Psoas muscle (tissue), 8 donors: ENCODE results near the gene B4GALT1. TPM values are rescaled to one million over a fixed set of nuclear protein-coding genes. Genes with fewer than 3 reads are reported as not detected.
A peak's percentile ranks its signal among the peaks of the same experiment; 100 is the strongest.

ENCODE experiments used
- ATAC-seq, 4 donors: fragments of 200-7000 bp; cut with Tn5 transposase; one replicate each; pipeline ENCODE4 v1.9.1; 2020; ENCODE audit warnings: moderate library complexity in 3 of 4, mild to moderate bottlenecking in 2 of 4
- DNase-seq, 2 donors: peaks; one replicate each; pipeline ENCODE4 v3.0.0-alpha.2; 2020
- H3K27ac ChIP-seq: fragments of 200-600 bp; one replicate; pipeline ENCODE4 v1.8.0; 2022
- H3K27me3 ChIP-seq, 3 donors: fragments of 200-600 bp in 1 of 3; one replicate each; pipeline versions ENCODE4 v1.6.1 to v1.8.0; 2013 to 2022; ENCODE audit warnings: low read length in 2 of 3, mild to moderate bottlenecking in 2 of 3, moderate library complexity in 1 of 3; ENCODE audit not compliant: insufficient read depth in 3 of 3
- H3K36me3 ChIP-seq, 2 donors: fragments of 200-600 bp in 1 of 2; one replicate each; pipeline versions ENCODE4 v1.6.1 to v1.8.0; 2013 to 2022; ENCODE audit warnings: low read depth in 1 of 2, mild to moderate bottlenecking in 1 of 2, moderate library complexity in 1 of 2; ENCODE audit not compliant: insufficient read depth in 1 of 2
- H3K4me1 ChIP-seq: fragments of 200-600 bp; one replicate; pipeline ENCODE4 v1.8.0; 2022
- H3K4me3 ChIP-seq: fragments of 200-600 bp; one replicate; pipeline ENCODE4 v1.8.0; 2022; ENCODE audit warnings: mild to moderate bottlenecking
- H3K9me3 ChIP-seq: fragments of 200-600 bp; one replicate; pipeline ENCODE4 v1.8.0; 2022
- CTCF ChIP-seq: fragments of 200-600 bp; IDR thresholded peaks from one replicate; pipeline ENCODE4 v1.8.0; 2022; ENCODE audit warnings: antibody characterized with exemption
- WGBS, 3 donors: extraction: QIAGEN DNeasy Blood & Tissue Kit; methylation state at CpG; one replicate each; pipeline versions ENCODE4 v1.1.6 to v1.1.7; 2013; 5-methylcytosine and 5-hydroxymethylcytosine counted together
- intact Hi-C, 2 donors: fragments of 100-400 bp; cut with DNase I; formaldehyde crosslinking; loops; one replicate each; pipeline versions ENCODE4 v1.11.0 to v1.14.2; 2022
- polyA plus RNA-seq, 3 donors: library from polyadenylated mRNA; stranded (reverse); fragments of 200-250 nt; gene quantifications; one replicate each; pipeline ENCODE4 v1.2.3, GENCODE V29; 2013
- total RNA-seq, 4 donors: library from RNA; stranded (reverse); fragmentation: NEBNext Ultra II Directional in 2 of 4; extraction: Animal tissue kit (Norgen Biotek cat#: 25700) in 2 of 4; gene quantifications; one replicate each; pipeline versions ENCODE4 v1.2.1 to v1.2.4, GENCODE V29; 2021 to 2023
- donor health status: healthy with polysubstance abuse.
- donor health status: DM: no; HTN: no; CAD: no; lungs with moderate emphysema.
- donor health status: Bipolar disorder and iron deficiency.
- donor health status: healthy.
- donor health status: DM: yes; HTN: yes; CAD: no.
- donor health status: DM: no; HTN: no; CAD: no.
- donor health status: DM: no; HTN: no; CAD: no.
- donor health status: DM: yes; HTN: yes; CAD: no.

B4GALT1 gene
- total and polyA plus RNA-seq, 7 donors = 13.0 to 28.1 (median 22.3) TPM

- Histone ChIP-seq H3K4me1 (peaks cover 21% of the 10 kb centered on the region), H3K9me3 (no peaks in the 10 kb centered on the region), H3K36me3 (peaks cover 0 to 12% of the 10 kb centered on the region in 2 donors), H3K27ac (peak overlapping the region; percentile 56), H3K27me3 (no peaks in the 10 kb centered on the region), H3K4me3 (no peak overlapping the region)
- no peak for TF ChIP-seq CTCF
- 53 to 69% (median 65%) methylated on average over 5 of the region's 5 CpGs for WGBS, 3 donors
- no peak for DNase-seq
- intact Hi-C loops = no loop called here
- peak in 2 of 4 donors; percentile 1 to 2 for ATAC-seq
These were observed 59.4 kb downstream of the B4GALT1 start for GRCh38 chr9:33107762-33108161.

- DNase-seq (peak; percentile 69 to 76), ATAC-seq (peak; percentile 73 to 85 (median 82))
- Histone ChIP-seq H3K27ac (peak overlapping the region; percentile 56), H3K4me1 (peaks cover 28% of the 10 kb centered on the region), H3K27me3 (no peaks in the 10 kb centered on the region), H3K36me3 (peaks cover 0 to 5% of the 10 kb centered on the region in 2 donors), H3K4me3 (no peak overlapping the region), H3K9me3 (no peaks in the 10 kb centered on the region)
- intact Hi-C loops = no loop called here
- WGBS, 3 donors = 15 to 23% (median 16%) methylated on average over 10 of the region's 10 CpGs
- TF ChIP-seq CTCF = no peak
These were observed 60.1 kb downstream of the B4GALT1 start for GRCh38 chr9:33106827-33107621.

GRCh38 chr9:33106372-33106771 is 60.8 kb downstream of the B4GALT1 start:
- intact Hi-C loops = no loop called here
- no peak for ATAC-seq
- no peak for TF ChIP-seq CTCF
- H3K27me3 ChIP-seq = no peaks in the 10 kb centered on the region
- WGBS, 3 donors = 50 to 63% (median 55%) methylated on average over 3 to 4 of the region's 4 CpGs
- peaks cover 35% of the 10 kb centered on the region for H3K4me1 ChIP-seq
- peak overlapping the region; percentile 56 for H3K27ac ChIP-seq
- H3K9me3 ChIP-seq = no peaks in the 10 kb centered on the region
- no peak for DNase-seq
- H3K36me3 ChIP-seq = no peaks in the 10 kb centered on the region
- H3K4me3 ChIP-seq = no peak overlapping the region

- peak overlapping the region; percentile 56 for H3K27ac ChIP-seq
These were observed 61.2 kb downstream of the B4GALT1 start for GRCh38 chr9:33105959-33106358.

More at GRCh38 chr9:33105959-33106358, 61.2 kb downstream of the B4GALT1 start:
- TF ChIP-seq CTCF = no peak
- WGBS, 3 donors = 65 to 79% (median 75%) methylated on average over 1 of the region's 1 CpG
- peaks cover 38% of the 10 kb centered on the region for H3K4me1 ChIP-seq
- H3K4me3 ChIP-seq = no peak overlapping the region
- H3K36me3 ChIP-seq = no peaks in the 10 kb centered on the region
- H3K27me3 ChIP-seq = no peaks in the 10 kb centered on the region
- intact Hi-C loops = no loop called here
- H3K9me3 ChIP-seq = no peaks in the 10 kb centered on the region
- DNase-seq (no peak), ATAC-seq (no peak)
